Prostate gland (tissue), 2 donors: ENCODE results near the gene APOLD1.

Experiments used
- CTCF ChIP-seq, 4 experiments: fragments of 200-600 bp in 2 of 4; fragments of 450-650 bp in 2 of 4; sonication (generic) in 2 of 4; IDR thresholded peaks; 1 replicate in 3 of 4; 2 replicates in 1 of 4; pipeline ENCODE4 v1.5.1; 2016 to 2019; ENCODE audit warnings: antibody characterized with exemption in 4 of 4, mild to moderate bottlenecking in 2 of 4, moderate library complexity in 2 of 4
- POLR2A ChIP-seq: fragments of 450-650 bp; IDR thresholded peaks from one replicate; pipeline ENCODE4 v1.6.1; 2016; ENCODE audit warnings: antibody characterized with exemption, mild to moderate bottlenecking
- POLR2AphosphoS5 ChIP-seq: sonication (generic); formaldehyde crosslinking; IDR thresholded peaks from one replicate; pipeline ENCODE4 v1.6.1; 2017; ENCODE audit warnings: antibody characterized with exemption

GRCh38 chr12:12803186-12803585, 17.7 kb downstream of the APOLD1 start:
- TF ChIP-seq CTCF (IDR thresholded peaks at IDR 0.05) = no peak
- peak; percentile 96 for TF ChIP-seq POLR2AphosphoS5
- TF ChIP-seq POLR2A = peak; percentile 27
